Duodenal mucosa (tissue), 2 donors: Measurements from ENCODE around the gene SHBG.

Source experiments
- H3K27ac ChIP-seq: one replicate; pipeline ENCODE4 v1.7.0; 2013; ENCODE audit warnings: low read depth, low read length
- H3K27me3 ChIP-seq, 2 donors: one replicate each; pipeline ENCODE4 v1.7.0; 2013; ENCODE audit warnings: low read length in 2 of 2, control low read depth in 1 of 2; ENCODE audit not compliant: insufficient read depth in 2 of 2, control insufficient read depth in 1 of 2
- H3K36me3 ChIP-seq, 2 donors: one replicate each; pipeline ENCODE4 v1.7.0; 2013; ENCODE audit warnings: low read length in 2 of 2, control low read depth in 1 of 2; ENCODE audit not compliant: insufficient read depth in 2 of 2, control insufficient read depth in 1 of 2
- H3K4me1 ChIP-seq, 2 donors: one replicate each; pipeline ENCODE4 v1.7.0; 2013; ENCODE audit warnings: low read length in 2 of 2, control low read depth in 1 of 2; ENCODE audit not compliant: insufficient read depth in 2 of 2, control insufficient read depth in 1 of 2
- H3K4me3 ChIP-seq, 2 donors: one replicate each; pipeline ENCODE4 v1.7.0; 2013; ENCODE audit warnings: low read length in 2 of 2, low read depth in 1 of 2
- H3K9ac ChIP-seq, 2 donors: one replicate each; pipeline ENCODE4 v1.7.0; 2013; ENCODE audit warnings: low read length in 2 of 2, low read depth in 1 of 2
- H3K9me3 ChIP-seq, 2 donors: one replicate each; pipeline ENCODE4 v1.7.0; 2013; ENCODE audit warnings: low read length in 2 of 2, control low read depth in 1 of 2; ENCODE audit not compliant: control insufficient read depth in 1 of 2

SHBG gene

DNA sequence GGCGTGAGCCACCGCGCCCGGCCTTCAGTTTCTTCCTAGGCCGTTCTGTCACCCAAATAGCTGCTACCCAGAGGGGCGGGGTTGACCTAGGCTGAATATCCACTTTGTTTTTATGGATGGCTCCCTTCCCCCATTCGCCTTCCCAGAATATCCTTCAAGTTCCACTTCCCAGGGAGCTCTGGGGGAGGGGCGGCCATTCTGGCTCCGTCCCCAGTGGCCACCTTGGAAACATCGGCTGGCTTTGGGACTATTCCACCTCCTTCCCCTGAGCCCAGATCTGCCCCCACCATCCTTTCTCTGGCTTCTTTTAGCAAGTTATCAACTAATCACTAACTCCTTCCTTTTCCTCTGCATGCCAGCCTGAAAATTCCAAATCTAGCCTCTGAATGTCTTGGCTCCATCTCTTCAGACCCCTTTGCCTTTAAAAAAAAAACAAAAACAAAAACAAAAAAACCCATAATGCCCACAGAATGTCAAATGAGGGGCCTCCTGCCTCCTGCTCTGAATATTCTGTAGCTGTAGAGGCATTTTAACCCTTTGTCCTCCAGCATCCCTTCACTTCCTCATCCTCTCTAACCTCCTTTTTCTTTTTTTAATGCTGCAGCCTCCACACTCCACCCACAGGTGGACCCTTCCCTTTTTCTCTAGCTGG is 27.1 kb downstream of the SHBG start:
- Histone ChIP-seq H3K4me1 (no peaks in the 10 kb centered on the region), H3K27me3 (peaks cover 16 to 21% of the 10 kb centered on the region in 2 donors), H3K9ac (no peak overlapping the region), H3K4me3 (no peak overlapping the region), H3K9me3 (no peaks in the 10 kb centered on the region), H3K27ac (no peak overlapping the region), H3K36me3 (no peaks in the 10 kb centered on the region)

DNA sequence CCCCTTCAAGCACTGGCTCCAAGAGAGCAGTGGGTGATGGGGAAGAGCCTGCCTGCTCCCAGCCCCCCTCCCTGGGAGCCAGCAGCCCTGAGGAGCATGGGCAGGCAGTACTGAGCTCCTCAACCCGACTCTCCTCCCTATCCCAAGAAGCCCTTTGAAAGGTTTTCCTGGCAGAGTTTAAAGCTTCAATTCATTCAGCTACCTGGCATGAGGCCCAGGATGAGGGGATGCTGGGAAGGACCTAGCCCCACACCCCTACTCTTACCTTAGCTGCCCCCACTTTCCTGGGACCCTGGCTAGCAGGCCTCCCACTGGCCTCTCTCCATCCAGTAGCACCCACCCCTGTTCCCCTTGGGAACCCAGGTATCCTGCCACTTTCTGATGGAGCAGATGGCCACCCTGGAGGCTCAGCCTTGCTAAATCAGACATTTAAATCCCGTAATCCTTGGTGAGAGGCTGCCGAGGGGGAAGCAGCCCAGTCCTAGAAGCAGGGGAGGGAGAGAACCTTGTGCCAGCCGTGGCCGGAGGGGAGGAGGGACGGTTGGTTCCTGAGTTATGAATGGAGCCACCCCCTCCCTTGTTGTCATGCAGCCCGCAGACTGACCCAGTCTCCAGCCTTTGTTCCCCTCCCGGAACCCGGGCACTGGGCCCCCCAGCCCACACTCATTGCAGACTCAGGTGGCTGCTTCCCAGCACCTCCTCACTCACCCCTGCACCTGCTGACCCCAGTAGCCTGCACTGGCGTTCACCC is 37.9 kb downstream of the SHBG start:
- no peak overlapping the region for H3K4me3 ChIP-seq
- peaks cover 6 to 43% of the 10 kb centered on the region in 2 donors for H3K36me3 ChIP-seq
- H3K4me1 ChIP-seq: no peaks in the 10 kb centered on the region
- H3K9ac ChIP-seq: no peak overlapping the region
- H3K9me3 ChIP-seq: no peaks in the 10 kb centered on the region
- no peaks in the 10 kb centered on the region for H3K27me3 ChIP-seq
- no peak overlapping the region for H3K27ac ChIP-seq

DNA sequence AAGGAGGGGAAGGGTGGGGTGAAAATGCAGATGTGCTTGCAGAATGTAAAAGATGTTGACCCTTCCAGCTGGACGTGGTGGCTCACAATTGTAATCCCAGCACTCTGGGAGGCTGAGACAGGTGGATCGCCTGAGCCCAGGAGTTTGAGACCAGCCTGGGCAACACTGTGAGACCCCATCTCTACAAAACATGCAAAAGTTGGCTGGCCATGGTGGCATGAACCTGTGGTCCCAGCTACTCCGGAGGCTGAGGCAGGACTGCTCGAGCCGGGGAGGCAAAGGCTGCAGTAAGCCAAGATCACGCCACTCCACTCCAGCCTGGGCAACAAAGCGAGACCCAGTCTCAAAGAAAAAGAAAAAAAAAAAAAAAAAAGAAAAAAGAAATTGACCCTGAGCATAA is 38.5 kb downstream of the SHBG start:
- H3K27ac ChIP-seq: no peak overlapping the region
- no peaks in the 10 kb centered on the region for H3K27me3 ChIP-seq
- peaks cover 0 to 3% of the 10 kb centered on the region in 2 donors for H3K9me3 ChIP-seq
- no peak overlapping the region for H3K4me3 ChIP-seq
- H3K9ac ChIP-seq: no peak overlapping the region
- H3K36me3 ChIP-seq: peaks cover 10 to 47% of the 10 kb centered on the region in 2 donors
- no peaks in the 10 kb centered on the region for H3K4me1 ChIP-seq

DNA sequence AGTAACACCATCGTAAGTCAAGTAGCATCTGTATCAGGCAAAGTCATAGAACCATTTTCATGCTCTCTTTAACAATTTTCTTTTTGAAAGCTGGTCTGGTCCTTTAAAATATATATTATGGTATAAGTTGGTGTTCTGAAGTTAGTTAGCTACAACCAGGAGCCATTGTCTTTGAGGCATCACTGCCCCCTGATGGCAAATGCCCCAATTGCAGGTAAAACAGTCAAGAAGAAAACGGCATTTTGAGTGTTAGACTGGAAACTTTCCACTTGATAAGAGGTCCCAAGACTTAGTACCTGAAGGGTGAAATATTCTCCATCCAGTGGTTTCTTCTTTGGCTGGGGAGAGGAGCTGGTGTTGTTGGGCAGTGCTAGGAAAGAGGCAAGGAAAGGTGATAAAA is 43.3 kb downstream of the SHBG start:
- H3K9me3 ChIP-seq: peaks cover 0 to 9% of the 10 kb centered on the region in 2 donors
- peaks cover 27 to 66% of the 10 kb centered on the region in 2 donors for H3K36me3 ChIP-seq
- no peak overlapping the region for H3K27ac ChIP-seq
- H3K4me3 ChIP-seq: no peak overlapping the region
- no peaks in the 10 kb centered on the region for H3K27me3 ChIP-seq
- H3K9ac ChIP-seq: no peak overlapping the region
- no peaks in the 10 kb centered on the region for H3K4me1 ChIP-seq

DNA sequence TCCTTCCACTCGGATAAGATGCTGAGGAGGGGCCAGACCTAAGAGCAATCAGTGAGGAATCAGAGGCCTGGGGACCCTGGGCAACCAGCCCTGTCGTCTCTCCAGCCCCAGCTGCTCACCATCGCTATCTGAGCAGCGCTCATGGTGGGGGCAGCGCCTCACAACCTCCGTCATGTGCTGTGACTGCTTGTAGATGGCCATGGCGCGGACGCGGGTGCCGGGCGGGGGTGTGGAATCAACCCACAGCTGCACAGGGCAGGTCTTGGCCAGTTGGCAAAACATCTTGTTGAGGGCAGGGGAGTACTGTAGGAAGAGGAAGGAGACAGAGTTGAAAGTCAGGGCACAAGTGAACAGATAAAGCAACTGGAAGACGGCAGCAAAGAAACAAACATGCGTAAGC is 45.0 kb downstream of the SHBG start:
- no peaks in the 10 kb centered on the region for H3K27me3 ChIP-seq
- no peaks in the 10 kb centered on the region for H3K4me1 ChIP-seq
- no peak overlapping the region for H3K9ac ChIP-seq
- peaks cover 0 to 9% of the 10 kb centered on the region in 2 donors for H3K9me3 ChIP-seq
- H3K36me3 ChIP-seq: peaks cover 27 to 54% of the 10 kb centered on the region in 2 donors
- no peak overlapping the region for H3K27ac ChIP-seq
- no peak overlapping the region for H3K4me3 ChIP-seq

DNA sequence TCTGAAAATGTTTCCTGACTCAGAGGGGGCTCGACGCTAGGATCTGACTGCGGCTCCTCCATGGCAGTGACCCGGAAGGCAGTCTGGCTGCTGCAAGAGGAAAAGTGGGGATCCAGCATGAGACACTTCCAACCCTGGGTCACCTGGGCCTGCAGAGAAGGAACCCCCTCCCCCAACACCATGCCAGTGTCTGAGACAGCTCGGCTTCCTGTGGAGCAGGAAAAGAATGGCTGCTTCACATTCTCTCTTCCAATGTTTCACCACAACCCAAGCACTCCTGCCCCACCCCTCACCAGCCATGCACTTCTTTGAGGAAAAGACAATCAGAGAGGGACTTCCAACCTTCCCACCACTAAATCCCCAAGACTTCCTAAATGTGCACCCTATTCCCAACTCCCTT is 46.6 kb downstream of the SHBG start:
- no peak overlapping the region for H3K9ac ChIP-seq
- peaks cover 21 to 38% of the 10 kb centered on the region in 2 donors for H3K36me3 ChIP-seq
- H3K4me1 ChIP-seq: no peaks in the 10 kb centered on the region
- no peak overlapping the region for H3K4me3 ChIP-seq
- H3K27me3 ChIP-seq: no peaks in the 10 kb centered on the region
- H3K27ac ChIP-seq: no peak overlapping the region
- H3K9me3 ChIP-seq: peaks cover 0 to 9% of the 10 kb centered on the region in 2 donors

DNA sequence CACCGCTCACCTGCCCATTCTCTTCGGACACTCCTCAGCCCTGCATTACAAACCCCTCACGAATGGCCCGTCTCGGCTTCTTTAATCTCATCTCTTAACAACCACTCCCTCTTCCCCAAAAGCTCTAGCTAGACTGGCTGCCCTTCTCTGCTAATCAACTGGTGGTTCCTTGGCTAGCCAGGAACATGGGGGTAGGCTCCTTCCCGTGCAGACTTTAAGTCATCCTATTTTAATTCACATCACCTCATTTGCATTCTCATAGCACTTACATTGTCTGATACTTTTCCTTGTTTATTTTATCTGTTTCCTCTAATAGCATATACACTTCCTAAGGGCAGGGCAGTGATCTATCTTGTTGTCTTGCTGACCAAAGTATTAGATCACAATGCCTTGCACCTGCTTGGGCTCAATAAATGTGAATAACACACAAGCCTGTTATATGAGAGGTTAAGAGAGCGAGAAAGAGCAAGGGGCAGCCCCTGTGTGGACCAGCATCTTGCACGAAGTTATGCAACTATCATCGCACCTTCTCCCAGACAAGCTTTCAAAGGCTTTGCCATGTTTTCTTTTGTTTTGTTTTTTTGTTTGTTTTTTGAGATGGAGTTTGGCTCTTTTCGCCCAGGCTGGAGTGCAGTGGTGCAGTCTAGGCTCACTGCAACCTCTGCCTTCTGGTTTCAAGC is 47.6 kb downstream of the SHBG start:
- H3K27me3 ChIP-seq: no peaks in the 10 kb centered on the region
- no peak overlapping the region for H3K9ac ChIP-seq
- no peak overlapping the region for H3K27ac ChIP-seq
- H3K4me1 ChIP-seq: no peaks in the 10 kb centered on the region
- H3K4me3 ChIP-seq: no peak overlapping the region
- H3K36me3 ChIP-seq: peaks cover 21 to 33% of the 10 kb centered on the region in 2 donors
- H3K9me3 ChIP-seq: peaks cover 0 to 9% of the 10 kb centered on the region in 2 donors
